Activated T-helper 1 cell treated with anti-CD3 and anti-CD28 coated beads, Interleukin-12 subunit alpha, Interleukin-12 subunit beta, Interleukin-2, Interleukin-4 antibody, amounts not matched to agents 30 ng/mL and 10 ng/mL and 1 ng/mL, durations not matched to agents 14 hours and 24 hours and 36 hours (primary cell): ENCODE results near the gene BCAT1. TPM values are rescaled to one million over a fixed set of nuclear protein-coding genes. Genes with fewer than 3 reads are reported as not detected.
"Not testable (repeated sequence)": the region's sequence is repeated elsewhere in the genome, so short reads cannot be mapped to it uniquely, and the experiment has no call there.

Source experiments
- DNase-seq: peaks from one replicate; pipeline ENCODE4 v3.0.0; 2021; ENCODE audit warnings: low spot score
- H3K27ac Mint-ChIP-seq: one replicate; pipeline ENCODE4 v1.8.0; 2021; ENCODE audit warnings: mild to moderate bottlenecking, mixed read lengths
- H3K27me3 Mint-ChIP-seq: one replicate; pipeline ENCODE4 v1.8.0; 2022; ENCODE audit warnings: mild to moderate bottlenecking, moderate library complexity, mixed read lengths; ENCODE audit not compliant: insufficient read depth
- H3K36me3 Mint-ChIP-seq: one replicate; pipeline ENCODE4 v1.8.0; 2021; ENCODE audit warnings: low read depth, mixed read lengths
- H3K4me1 Mint-ChIP-seq: one replicate; pipeline ENCODE4 v1.8.0; 2021; ENCODE audit warnings: low read depth, mixed read lengths
- H3K4me3 Mint-ChIP-seq: one replicate; pipeline ENCODE4 v1.8.0; 2021; ENCODE audit warnings: mild to moderate bottlenecking, moderate library complexity, mixed read lengths
- H3K9me3 Mint-ChIP-seq: one replicate; pipeline ENCODE4 v1.8.0; 2021; ENCODE audit warnings: mixed read lengths
- intact Hi-C: fragments of 100-400 bp; cut with micrococcal nuclease; formaldehyde crosslinking; loops from one replicate; pipeline ENCODE4 v1.15.1; 2024
- total RNA-seq: library from RNA; stranded (reverse); gene quantifications from 2 replicates; pipeline ENCODE4 v1.2.3, GENCODE V29; 2022

BCAT1 gene
- total RNA-seq, 1 donor from 2014 or later, result 37.3 TPM

GRCh38 chr12:24977711-24978110, 28.8 kb upstream of the BCAT1 start:
- DNase-seq, result no peak
- peaks cover 4% of the 10 kb centered on the region for H3K27me3 Mint-ChIP-seq
- H3K4me3 Mint-ChIP-seq, result no peak overlapping the region
- H3K36me3 Mint-ChIP-seq, result no peaks in the 10 kb centered on the region
- H3K9me3 Mint-ChIP-seq, result peaks cover 3% of the 10 kb centered on the region
- intact Hi-C loops, result no loop called here
- no peak overlapping the region for H3K27ac Mint-ChIP-seq
- no peaks in the 10 kb centered on the region for H3K4me1 Mint-ChIP-seq

DNA sequence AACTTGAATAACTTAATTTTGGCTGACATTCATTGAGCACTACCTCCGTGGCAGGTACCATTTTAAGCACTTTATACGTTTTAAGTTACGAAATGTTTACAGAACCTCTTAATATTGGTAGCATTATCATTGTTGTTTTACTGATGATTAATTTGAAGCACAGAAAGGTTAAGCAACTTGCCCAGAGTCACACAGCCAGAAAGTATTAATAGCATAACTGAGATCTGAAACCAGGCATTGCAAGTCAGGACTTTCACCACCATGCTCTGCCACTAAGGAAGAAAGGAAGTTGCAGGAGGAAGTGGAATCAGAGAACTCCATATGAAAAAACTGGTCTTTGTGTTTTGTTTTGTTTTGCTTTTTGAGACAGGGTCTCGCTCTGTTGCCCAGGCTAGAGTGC, 28.2 kb upstream of the BCAT1 start:
- Mint-ChIP-seq H3K9me3 (no peaks in the 10 kb centered on the region), H3K4me3 (no peak overlapping the region), H3K36me3 (no peaks in the 10 kb centered on the region), H3K27ac (no peak overlapping the region), H3K4me1 (no peaks in the 10 kb centered on the region), H3K27me3 (peaks cover 4% of the 10 kb centered on the region)
- intact Hi-C loops, result no loop called here
- no peak for DNase-seq

DNA sequence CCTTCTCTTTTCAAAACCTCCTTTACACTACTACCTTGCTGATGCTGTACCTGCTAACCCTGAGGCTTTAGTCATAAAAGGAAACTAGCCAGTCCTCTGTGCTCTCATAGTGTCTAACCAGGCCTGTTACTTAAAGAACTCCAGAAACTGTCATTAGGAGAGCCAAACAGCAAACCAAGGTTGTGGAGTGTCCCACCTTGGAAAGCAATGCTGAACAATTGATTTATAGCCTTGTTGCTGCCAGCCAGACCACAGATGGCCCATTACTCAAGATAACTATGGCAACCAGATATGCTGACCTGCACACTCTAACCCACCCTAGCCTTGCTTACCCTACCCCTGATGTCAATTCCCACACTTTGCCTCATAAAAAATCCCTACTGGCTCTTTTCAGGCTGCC, 26.5 kb upstream of the BCAT1 start:
- DNase-seq, result no peak
- Mint-ChIP-seq H3K27ac (no peak overlapping the region), H3K36me3 (no peaks in the 10 kb centered on the region), H3K4me1 (no peaks in the 10 kb centered on the region), H3K27me3 (peaks cover 8% of the 10 kb centered on the region), H3K9me3 (no peaks in the 10 kb centered on the region), H3K4me3 (no peak overlapping the region)
- intact Hi-C loops, result no loop called here

- Mint-ChIP-seq H3K4me3 (no peak overlapping the region), H3K27ac (no peak overlapping the region), H3K27me3 (peaks cover 8% of the 10 kb centered on the region), H3K9me3 (no peaks in the 10 kb centered on the region), H3K4me1 (no peaks in the 10 kb centered on the region), H3K36me3 (no peaks in the 10 kb centered on the region)
- intact Hi-C loops, result no loop called here
- DNase-seq, result no peak
Measured at GRCh38 chr12:24974216-24974615, 25.3 kb upstream of the BCAT1 start.

- H3K4me3 Mint-ChIP-seq, result no peak overlapping the region
- intact Hi-C loops, result no loop called here
- H3K9me3 Mint-ChIP-seq, result no peaks in the 10 kb centered on the region
- H3K4me1 Mint-ChIP-seq, result no peaks in the 10 kb centered on the region
- H3K27ac Mint-ChIP-seq, result no peak overlapping the region
- H3K27me3 Mint-ChIP-seq, result peaks cover 7% of the 10 kb centered on the region
- no peak for DNase-seq
- H3K36me3 Mint-ChIP-seq, result no peaks in the 10 kb centered on the region
Measured at GRCh38 chr12:24972078-24972477, 23.2 kb upstream of the BCAT1 start.

- Mint-ChIP-seq H3K27me3 (peaks cover 5% of the 10 kb centered on the region), H3K4me1 (no peaks in the 10 kb centered on the region), H3K27ac (no peak overlapping the region), H3K4me3 (no peak overlapping the region), H3K36me3 (no peaks in the 10 kb centered on the region), H3K9me3 (no peaks in the 10 kb centered on the region)
- intact Hi-C loops, result no loop called here
- DNase-seq, result no peak
Measured at GRCh38 chr12:24970177-24970576, 21.3 kb upstream of the BCAT1 start.

GRCh38 chr12:24966951-24967564, 18.2 kb upstream of the BCAT1 start:
- no peaks in the 10 kb centered on the region for H3K36me3 Mint-ChIP-seq
- no peak for DNase-seq
- H3K9me3 Mint-ChIP-seq, result peaks cover 5% of the 10 kb centered on the region
- intact Hi-C loops, result no loop called here
- H3K27me3 Mint-ChIP-seq, result peaks cover 4% of the 10 kb centered on the region
- H3K4me3 Mint-ChIP-seq, result no peak overlapping the region
- H3K27ac Mint-ChIP-seq, result no peak overlapping the region
- no peaks in the 10 kb centered on the region for H3K4me1 Mint-ChIP-seq

- intact Hi-C loops, result no loop called here
- peaks cover 12% of the 10 kb centered on the region for H3K4me1 Mint-ChIP-seq
- H3K27ac Mint-ChIP-seq, result no peak overlapping the region
- no peak for DNase-seq
- no peaks in the 10 kb centered on the region for H3K27me3 Mint-ChIP-seq
- H3K4me3 Mint-ChIP-seq, result no peak overlapping the region
- no peaks in the 10 kb centered on the region for H3K36me3 Mint-ChIP-seq
- H3K9me3 Mint-ChIP-seq, result peaks cover 5% of the 10 kb centered on the region
Measured at GRCh38 chr12:24964342-24964741, 15.4 kb upstream of the BCAT1 start.

- intact Hi-C loops, result loop anchor here (1.0 to 2.0 kb wide), 2 partner anchors 30 to 39 kb away; no protein-coding TSS in a partner anchor
- H3K4me1 Mint-ChIP-seq, result peaks cover 20% of the 10 kb centered on the region
- no peaks in the 10 kb centered on the region for H3K27me3 Mint-ChIP-seq
- H3K9me3 Mint-ChIP-seq, result peaks cover 8% of the 10 kb centered on the region
- DNase-seq, result peak; percentile 19
- peaks cover 2% of the 10 kb centered on the region for H3K36me3 Mint-ChIP-seq
- H3K27ac Mint-ChIP-seq, result no peak overlapping the region
- H3K4me3 Mint-ChIP-seq, result no peak overlapping the region
Measured at GRCh38 chr12:24960222-24960855, 11.4 kb upstream of the BCAT1 start.

DNA sequence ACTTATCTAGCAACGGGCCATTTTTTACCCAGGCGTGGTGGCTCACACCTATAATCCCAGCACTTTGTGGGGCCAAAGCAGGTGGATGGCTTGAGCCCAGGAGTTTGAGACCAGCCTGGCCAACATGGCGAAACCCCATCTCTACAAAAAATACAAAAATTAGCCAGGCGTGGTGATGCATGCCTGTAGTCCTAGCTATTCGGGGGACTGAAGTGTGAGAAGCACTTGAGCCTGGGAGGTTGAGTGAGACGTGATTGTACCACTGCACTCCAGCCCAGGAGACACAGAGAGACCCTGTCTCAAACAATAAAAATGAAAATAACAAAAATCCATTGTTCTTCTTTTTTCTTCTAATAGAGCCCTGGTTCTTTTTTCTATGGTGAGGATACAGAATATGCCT, 7.5 kb upstream of the BCAT1 start:
- H3K27me3 Mint-ChIP-seq, H3K27ac Mint-ChIP-seq, H3K9me3 Mint-ChIP-seq, H3K36me3 Mint-ChIP-seq, DNase-seq, intact Hi-C loops, H3K4me3 Mint-ChIP-seq: not testable (repeated sequence)
- H3K4me1 Mint-ChIP-seq, result peaks cover 24% of the 10 kb centered on the region

- intact Hi-C loops, result loop anchor here (1.0 kb wide), 1 partner anchor 117 kb away; no protein-coding TSS in a partner anchor
- H3K4me1 Mint-ChIP-seq, result peaks cover 25% of the 10 kb centered on the region
- peaks cover 2% of the 10 kb centered on the region for H3K36me3 Mint-ChIP-seq
- H3K9me3 Mint-ChIP-seq, result peaks cover 6% of the 10 kb centered on the region
- no peaks in the 10 kb centered on the region for H3K27me3 Mint-ChIP-seq
- DNase-seq, result no peak
- no peak overlapping the region for H3K27ac Mint-ChIP-seq
- H3K4me3 Mint-ChIP-seq, result no peak overlapping the region
Measured at GRCh38 chr12:24955853-24956252, 7.0 kb upstream of the BCAT1 start.

DNA sequence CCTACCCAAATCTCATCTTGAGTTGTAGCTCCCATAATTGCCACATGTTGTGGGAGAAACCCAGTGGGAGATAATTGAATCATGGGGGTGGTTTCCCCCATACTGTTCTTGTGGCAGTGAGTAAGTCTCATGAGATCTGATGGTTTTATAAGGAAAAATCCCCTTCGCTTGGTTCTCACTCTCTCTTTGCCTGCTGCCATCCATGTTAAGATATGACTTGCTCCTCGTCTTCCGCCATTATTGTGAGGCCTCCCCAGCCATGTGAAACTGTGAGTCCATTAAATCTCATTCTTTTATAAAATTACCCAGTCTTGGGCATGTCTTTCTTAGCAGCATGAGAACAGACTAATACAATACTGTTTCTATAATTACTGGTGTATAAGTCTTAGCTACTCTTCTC, 6.5 kb upstream of the BCAT1 start:
- H3K27me3 Mint-ChIP-seq, result no peaks in the 10 kb centered on the region
- H3K9me3 Mint-ChIP-seq, result peaks cover 6% of the 10 kb centered on the region
- intact Hi-C loops, result loop anchor here (1.0 kb wide), 1 partner anchor 116 kb away; no protein-coding TSS in a partner anchor
- DNase-seq, result no peak
- H3K36me3 Mint-ChIP-seq, result peaks cover 2% of the 10 kb centered on the region
- no peak overlapping the region for H3K4me3 Mint-ChIP-seq
- H3K4me1 Mint-ChIP-seq, result peaks cover 27% of the 10 kb centered on the region
- no peak overlapping the region for H3K27ac Mint-ChIP-seq

GRCh38 chr12:24954261-24954660, 5.4 kb upstream of the BCAT1 start:
- no peak for DNase-seq
- Mint-ChIP-seq H3K4me3 (no peak overlapping the region), H3K27me3 (no peaks in the 10 kb centered on the region), H3K27ac (no peak overlapping the region), H3K9me3 (peaks cover 6% of the 10 kb centered on the region), H3K36me3 (peaks cover 2% of the 10 kb centered on the region), H3K4me1 (peaks cover 29% of the 10 kb centered on the region)
- intact Hi-C loops, result no loop called here
